Measurements from ENCODE around the gene COX11. TPM values are rescaled to one million over a fixed set of nuclear protein-coding genes. Genes with fewer than 3 reads are reported as not detected.

Gene COX11
- total and polyA plus RNA-seq, 2 of the 8 experiments (the other 6 are each of a cell fraction or from before 2014, with no cell fraction given): 43.0 to 54.1 TPM

- Histone ChIP-seq H3K23ac (ENCODE audit: insufficient read length) (no peak overlapping the region), H2BK5ac (ENCODE audit: low read depth, low read length) (no peak overlapping the region), H3K27ac (ENCODE audit: low read depth, low read length) (no peak overlapping the region), H3K18ac (ENCODE audit: extremely low read depth, low read length) (no peak overlapping the region), H3K23me2 (ENCODE audit: low read depth, low read length) (no peaks in the 10 kb centered on the region), H3K36me3 (ENCODE audit: control insufficient read depth in 2 of 4, insufficient read depth in 4 of 4, low read length in 3 of 4) (peaks cover 10 to 40% (median 25%) of the 10 kb centered on the region in 4 experiments), H3K4me1 (replicated peaks in 1 of 4; ENCODE audit: control insufficient read depth in 3 of 4, insufficient read depth in 4 of 4, low read length in 3 of 4) (peaks cover 1 to 6% (median 2%) of the 10 kb centered on the region in 4 experiments; a peak in 4 of 7 replicates), H3K4me3 (ENCODE audit: extremely low read depth in 1 of 4, insufficient read depth in 2 of 4, low read depth in 3 of 4, low read length in 4 of 4) (no peak overlapping the region), H2AK5ac (ENCODE audit: low read depth, low read length) (no peak overlapping the region), H3K9me3 (ENCODE audit: insufficient read depth in 2 of 2, low read depth in 1 of 2, low read length in 1 of 2) (peaks cover 2 to 3% of the 10 kb centered on the region in 2 experiments; a peak in 1 of 4 replicates), H2BK20ac (ENCODE audit: low read length) (no peak overlapping the region), H3K79me1 (ENCODE audit: low read depth, low read length) (no peaks in the 10 kb centered on the region), H2BK120ac (replicated peaks; ENCODE audit: low read depth, low read length) (no peak overlapping the region), H3K4me2 (ENCODE audit: insufficient read depth in 1 of 2, low read depth in 2 of 2, low read length in 2 of 2) (no peak overlapping the region), H4K5ac (ENCODE audit: insufficient read length, low read depth, low read length) (no peak overlapping the region), H3K79me2 (ENCODE audit: control insufficient read depth in 1 of 2, insufficient read depth in 2 of 2, low read length in 2 of 2) (peaks cover 0 to 11% of the 10 kb centered on the region in 2 experiments; a peak in 2 of 4 replicates), H3K4ac (replicated peaks; ENCODE audit: insufficient read length, low read depth, low read length) (no peak overlapping the region), H2BK12ac (ENCODE audit: low read depth, low read length) (no peak overlapping the region), H3K14ac (ENCODE audit: insufficient read length) (no peak overlapping the region), H3K56ac (replicated peaks; ENCODE audit: insufficient read length, low read depth, low read length) (no peak overlapping the region), H2AFZ (ENCODE audit: low read length) (no peak overlapping the region), H2BK15ac (ENCODE audit: low read length) (no peak overlapping the region), H4K91ac (replicated peaks; ENCODE audit: insufficient read length, low read length) (no peak overlapping the region), H3K9ac (replicated peaks in 1 of 4; ENCODE audit: extremely low read depth in 1 of 4, low read depth in 3 of 4, low read length in 3 of 4) (no peak overlapping the region), H3K27me3 (replicated peaks in 1 of 4; ENCODE audit: control insufficient read depth in 3 of 4, extremely low read depth in 1 of 4, insufficient read depth in 3 of 4, low read length in 3 of 4) (no peaks in the 10 kb centered on the region), H4K8ac (ENCODE audit: extremely low read depth, insufficient read depth, low read length) (no peak overlapping the region), H4K20me1 (replicated peaks in 1 of 2; ENCODE audit: control insufficient read depth in 1 of 2, insufficient read depth in 2 of 2, low read length in 2 of 2) (no peaks in the 10 kb centered on the region)
- no peak for DNase-seq (ENCODE audit: low read depth in 1 of 2, low spot score in 2 of 2)
- TF ChIP-seq NRF1 (IDR thresholded peaks at IDR 0.05; ENCODE audit: low read depth, low read length) (no peak), CBX8 (IDR thresholded peaks at IDR 0.05; ENCODE audit: borderline replicate concordance, low read depth, low read length) (no peak), SUZ12 (IDR thresholded peaks at IDR 0.05; ENCODE audit: low read length) (no peak), EGR1 (IDR thresholded peaks at IDR 0.05; ENCODE audit: borderline replicate concordance, low read depth, low read length) (no peak), RXRA (IDR thresholded peaks at IDR 0.05; ENCODE audit: insufficient read depth, low read depth, low read length) (no peak), CTBP2 (IDR thresholded peaks at IDR 0.05; ENCODE audit: borderline replicate concordance, insufficient read depth, insufficient read length, low read length) (no peak), KDM4A (IDR thresholded peaks at IDR 0.05; ENCODE audit: low read depth, low read length, severe bottlenecking) (no peak), SAP30 (IDR thresholded peaks at IDR 0.05; ENCODE audit: insufficient read depth, insufficient replicate concordance, low read length) (no peak), SIX5 (IDR thresholded peaks at IDR 0.05; ENCODE audit: low read depth, low read length) (no peak), ASH2L (IDR thresholded peaks at IDR 0.05; ENCODE audit: low read length) (no peak)
- TF ChIP-seq, protein P1, sequence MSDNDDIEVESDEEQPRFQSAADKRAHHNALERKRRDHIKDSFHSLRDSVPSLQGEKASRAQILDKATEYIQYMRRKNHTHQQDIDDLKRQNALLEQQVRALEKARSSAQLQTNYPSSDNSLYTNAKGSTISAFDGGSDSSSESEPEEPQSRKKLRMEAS (IDR thresholded peaks at IDR 0.05): no peak
- no peak for FAIRE-seq
- ChIA-PET POLR2A (ENCODE audit: partially characterized antibody) (no interaction called here), CTCF (ENCODE audit: partially characterized antibody) (interaction anchor here (0.8 kb wide), 1 partner anchor 8 kb away, joined by 3 read pairs; no protein-coding TSS in a partner anchor)
- 79% methylated on average over 6 of the region's 6 CpGs; no CpG with 5 or more reads in 1 of the 2 experiments for WGBS, 2 experiments (ENCODE audit: extremely low coverage in 1 of 2, insufficient coverage in 1 of 2, insufficient read length in 1 of 2, insufficient replicate concordance in 2 of 2, low coverage in 1 of 2, low lambda C conversion rate in 2 of 2, missing lambda C conversion rate in 1 of 2)
These were observed 47.6 kb downstream of the COX11 start for GRCh38 chr17:54920819-54921218.

Data from H1 (cell line).